Right atrium auricular region (tissue), 2 donors: ENCODE data around the gene AGPAT3. TPM values are rescaled to one million over a fixed set of nuclear protein-coding genes. Genes with fewer than 3 reads are reported as not detected.

Experiments
- DNase-seq: peaks from one replicate; pipeline ENCODE4 v3.0.0-alpha.2; 2019; ENCODE audit warnings: low spot score
- H3K27ac ChIP-seq, 2 donors: fragments of 200-600 bp; sonication (generic); 1 replicate in 1 of 2; 2 replicates in 1 of 2; pipeline ENCODE4 v1.5.1; 2016 to 2019
- H3K27me3 ChIP-seq, 2 donors: fragments of 200-600 bp; sonication (generic); one replicate each; pipeline versions ENCODE4 v1.5.1 to v1.6.0; 2017 to 2019
- H3K36me3 ChIP-seq: fragments of 200-600 bp; sonication (generic); one replicate; pipeline ENCODE4 v1.5.1; 2016
- H3K4me1 ChIP-seq, 2 donors: fragments of 200-600 bp; sonication (generic); one replicate each; pipeline versions ENCODE4 v1.5.1 to v1.6.0; 2017 to 2019
- H3K4me3 ChIP-seq, 2 donors: fragments of 200-600 bp; sonication (generic); 1 replicate in 1 of 2; 2 replicates in 1 of 2; pipeline ENCODE4 v1.5.1; 2017 to 2019; ENCODE audit warnings: mild to moderate bottlenecking in 1 of 2, moderate library complexity in 1 of 2
- H3K9me3 ChIP-seq, 2 donors: fragments of 200-600 bp; sonication (generic); one replicate each; pipeline ENCODE4 v1.5.1; 2019
- total RNA-seq, 2 donors: library from RNA; depleted of rRNA; stranded (reverse); fragments of >200 nt; gene quantifications; one replicate each; pipeline ENCODE4 v1.1.0, GENCODE V29; 2016
- TF ChIP-seq, protein P1 (sequence below), 2 donors: fragments of 200-600 bp; sonication (generic); IDR thresholded peaks; one replicate each; pipeline ENCODE4 v1.5.1; 2019; ENCODE audit warnings: antibody characterized with exemption in 2 of 2

The AGPAT3 gene
- total RNA-seq, 2 donors from 2014 or later = 41.3 to 42.5 TPM

DNA sequence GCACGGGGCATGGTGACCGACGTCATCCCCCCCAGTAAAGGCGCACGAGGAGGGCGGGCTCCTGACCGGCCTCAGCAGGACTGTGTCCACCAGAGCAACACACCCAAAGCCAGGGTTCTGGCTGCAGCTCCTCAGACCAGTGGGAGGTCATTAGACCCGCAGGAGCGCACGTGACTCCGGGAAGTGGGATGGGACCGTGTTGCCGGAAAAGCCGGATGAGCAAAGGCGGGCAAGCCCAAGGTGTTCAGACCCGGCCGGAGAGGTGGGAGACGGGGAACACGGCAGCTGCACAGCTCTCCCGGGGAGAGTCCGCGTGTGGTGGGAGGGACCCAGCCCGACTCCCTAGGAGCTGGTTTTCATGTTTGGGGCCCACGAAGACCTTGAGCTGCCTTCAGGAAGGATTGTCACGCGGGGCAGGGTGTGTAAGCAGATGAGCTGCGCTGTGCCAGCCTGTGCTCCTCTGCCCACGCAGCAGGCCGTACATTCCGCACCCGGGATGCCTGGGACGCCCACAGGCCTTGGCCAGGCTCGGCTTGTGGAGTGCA lies 126.5 kb downstream of the AGPAT3 start:
- H3K4me1 ChIP-seq = peaks cover 0 to 15% of the 10 kb centered on the region in 2 donors
- no peak overlapping the region for H3K4me3 ChIP-seq
- no peaks in the 10 kb centered on the region for H3K9me3 ChIP-seq
- DNase-seq = no peak
- H3K27ac ChIP-seq = no peak overlapping the region
- no peaks in the 10 kb centered on the region for H3K27me3 ChIP-seq
- no peaks in the 10 kb centered on the region for H3K36me3 ChIP-seq
- TF ChIP-seq, protein P1, sequence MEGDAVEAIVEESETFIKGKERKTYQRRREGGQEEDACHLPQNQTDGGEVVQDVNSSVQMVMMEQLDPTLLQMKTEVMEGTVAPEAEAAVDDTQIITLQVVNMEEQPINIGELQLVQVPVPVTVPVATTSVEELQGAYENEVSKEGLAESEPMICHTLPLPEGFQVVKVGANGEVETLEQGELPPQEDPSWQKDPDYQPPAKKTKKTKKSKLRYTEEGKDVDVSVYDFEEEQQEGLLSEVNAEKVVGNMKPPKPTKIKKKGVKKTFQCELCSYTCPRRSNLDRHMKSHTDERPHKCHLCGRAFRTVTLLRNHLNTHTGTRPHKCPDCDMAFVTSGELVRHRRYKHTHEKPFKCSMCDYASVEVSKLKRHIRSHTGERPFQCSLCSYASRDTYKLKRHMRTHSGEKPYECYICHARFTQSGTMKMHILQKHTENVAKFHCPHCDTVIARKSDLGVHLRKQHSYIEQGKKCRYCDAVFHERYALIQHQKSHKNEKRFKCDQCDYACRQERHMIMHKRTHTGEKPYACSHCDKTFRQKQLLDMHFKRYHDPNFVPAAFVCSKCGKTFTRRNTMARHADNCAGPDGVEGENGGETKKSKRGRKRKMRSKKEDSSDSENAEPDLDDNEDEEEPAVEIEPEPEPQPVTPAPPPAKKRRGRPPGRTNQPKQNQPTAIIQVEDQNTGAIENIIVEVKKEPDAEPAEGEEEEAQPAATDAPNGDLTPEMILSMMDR (IDR thresholded peaks at IDR 0.05) = no peak

DNA sequence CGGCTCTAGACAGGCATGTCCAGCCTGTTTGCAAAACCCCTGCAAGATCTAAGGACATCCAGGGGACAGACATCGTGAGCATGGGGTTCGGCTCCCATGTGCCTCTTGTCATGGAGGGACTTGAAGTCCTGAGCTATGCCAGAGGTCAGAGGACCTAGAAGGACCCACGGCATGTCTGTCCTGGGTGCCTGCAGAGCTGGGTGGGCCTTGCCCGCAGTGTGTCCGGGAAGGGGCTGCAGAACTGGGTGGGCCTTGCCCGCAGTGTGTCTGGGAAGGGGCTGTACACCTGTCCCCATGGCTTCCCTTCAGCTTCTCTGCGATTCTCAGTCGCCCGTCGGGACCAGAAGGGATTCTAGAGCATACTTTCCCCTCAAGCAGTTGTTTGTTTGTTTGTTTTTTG lies 127.1 kb downstream of the AGPAT3 start:
- no peak for DNase-seq
- no peaks in the 10 kb centered on the region for H3K27me3 ChIP-seq
- H3K36me3 ChIP-seq = no peaks in the 10 kb centered on the region
- TF ChIP-seq, protein P1 (IDR thresholded peaks at IDR 0.05) = no peak
- H3K4me3 ChIP-seq = no peak overlapping the region
- peaks cover 0 to 14% of the 10 kb centered on the region in 2 donors for H3K4me1 ChIP-seq
- no peaks in the 10 kb centered on the region for H3K9me3 ChIP-seq
- H3K27ac ChIP-seq = no peak overlapping the region

DNA sequence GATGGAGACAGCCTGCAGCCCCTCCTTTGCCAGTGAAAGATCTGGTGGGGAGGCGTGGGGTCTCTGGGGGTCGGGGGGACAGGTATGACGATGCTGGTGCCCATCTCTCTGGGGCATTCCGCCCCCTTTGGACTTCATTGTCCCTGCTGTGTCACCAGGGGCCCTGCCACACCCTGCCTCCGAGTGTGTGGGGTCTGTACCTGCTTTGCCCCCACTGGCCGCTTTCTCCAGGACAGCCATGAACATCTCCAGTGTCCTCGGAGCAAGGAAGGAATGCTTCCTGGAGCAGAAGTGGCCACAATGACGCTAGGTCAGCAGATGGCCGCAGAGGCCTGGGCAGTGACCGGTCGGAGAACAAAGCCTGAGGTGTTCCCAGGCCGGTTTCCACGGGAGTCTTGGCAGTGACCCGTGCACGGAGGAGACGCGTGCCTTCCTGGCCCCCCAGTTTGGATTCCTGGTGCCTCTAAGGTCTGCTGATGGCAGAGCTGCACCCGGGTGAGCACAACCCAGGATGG lies 128.5 kb downstream of the AGPAT3 start:
- DNase-seq = no peak
- H3K4me3 ChIP-seq = no peak overlapping the region
- TF ChIP-seq, protein P1 (IDR thresholded peaks at IDR 0.05) = no peak
- H3K4me1 ChIP-seq = peaks cover 0 to under 1% of the 10 kb centered on the region in 2 donors
- no peaks in the 10 kb centered on the region for H3K9me3 ChIP-seq
- no peaks in the 10 kb centered on the region for H3K36me3 ChIP-seq
- H3K27me3 ChIP-seq = no peaks in the 10 kb centered on the region
- no peak overlapping the region for H3K27ac ChIP-seq

DNA sequence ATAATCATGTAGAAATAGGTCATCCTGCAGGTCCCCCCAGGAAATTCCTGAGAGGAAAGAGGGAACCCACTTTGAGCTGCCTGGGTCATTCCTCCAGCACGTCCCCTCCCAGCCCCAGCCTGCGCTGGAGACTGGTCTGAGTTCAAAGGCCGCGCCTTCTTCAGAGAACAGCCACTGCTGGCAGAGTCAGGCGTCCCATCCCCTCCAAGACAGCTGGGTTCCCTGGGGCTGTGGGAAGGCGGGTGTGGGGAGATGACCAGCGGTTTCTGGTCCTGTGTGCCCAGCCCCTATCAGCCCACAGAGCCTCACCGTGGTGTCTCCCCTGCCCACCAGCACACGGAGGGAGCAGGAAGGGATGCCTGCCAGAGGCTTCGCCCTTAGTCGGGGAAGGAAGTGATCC lies 129.1 kb downstream of the AGPAT3 start:
- Histone ChIP-seq H3K4me1 (no peaks in the 10 kb centered on the region), H3K27me3 (no peaks in the 10 kb centered on the region), H3K27ac (no peak overlapping the region), H3K4me3 (no peak overlapping the region), H3K9me3 (no peaks in the 10 kb centered on the region), H3K36me3 (no peaks in the 10 kb centered on the region)
- TF ChIP-seq, protein P1 (IDR thresholded peaks at IDR 0.05) = no peak
- no peak for DNase-seq

DNA sequence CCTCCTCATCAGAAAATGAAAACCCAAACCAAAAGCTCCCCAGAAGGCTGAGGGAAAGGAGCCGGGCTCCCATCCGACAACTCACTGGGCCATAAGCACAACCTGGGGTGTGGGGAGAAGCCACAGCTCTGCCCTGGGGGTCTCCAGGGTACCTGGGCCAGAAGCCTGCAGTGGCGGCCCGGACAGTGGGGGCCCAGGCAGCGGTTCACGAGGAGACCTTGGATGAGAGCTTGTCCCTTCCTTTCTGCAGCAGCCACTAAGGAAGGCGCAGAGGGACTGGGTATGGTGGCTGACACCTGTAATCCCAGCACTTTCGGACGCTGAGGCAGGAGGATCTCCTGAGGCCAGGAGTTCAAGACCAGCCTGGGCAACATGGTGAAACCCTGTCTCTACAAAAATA lies 129.6 kb downstream of the AGPAT3 start:
- Histone ChIP-seq H3K9me3 (no peaks in the 10 kb centered on the region), H3K27me3 (no peaks in the 10 kb centered on the region), H3K4me1 (no peaks in the 10 kb centered on the region), H3K36me3 (no peaks in the 10 kb centered on the region), H3K27ac (no peak overlapping the region), H3K4me3 (no peak overlapping the region)
- no peak for DNase-seq
- TF ChIP-seq, protein P1 (IDR thresholded peaks at IDR 0.05) = no peak
